Measurements from ENCODE around the gene GPA33.

GRCh38 chr1:167068761-167069160 lies 21.4 kb downstream of the GPA33 start:
- TF ChIP-seq CTCF (conservative IDR thresholded peaks at IDR 0.05) (no peak), EZH2 (IDR thresholded peaks at IDR 0.05; ENCODE audit: low read depth) (no peak)
